Airway epithelial cell (primary cell): ENCODE measurements around the gene NSMCE1. TPM values are rescaled to one million over a fixed set of nuclear protein-coding genes. Genes with fewer than 3 reads are reported as not detected.

Source experiments
- total RNA-seq: library from RNA; depleted of rRNA; stranded (reverse); fragments of >200 nt; gene quantifications from 2 replicates; pipeline ENCODE4 v1.2.3, GENCODE V29; 2015

Gene NSMCE1
- 69.4 and 70.0 TPM in 2 replicates for total RNA-seq

GRCh38 chr16:27268376-27269299 is at the start of gene NSMCE1:
Gene NSMCE1, minus strand, starts transcription at chr16:27268772. Its CDS starts 11,202 bp downstream, at chr16:27257570.

GRCh38 chr16:27313422-27314160 is 45.0 kb upstream of the NSMCE1 start, which contains the start of gene IL4R:
Gene IL4R, plus strand, starts transcription at chr16:27313974. Its CDS starts 26,230 bp downstream, at chr16:27340204.

GRCh38 chr16:27203507-27204311 is 64.9 kb downstream of the NSMCE1 start, which contains the start of gene KDM8:
Gene KDM8, plus strand, starts transcription at chr16:27203526. Its CDS starts 6,598 bp downstream, at chr16:27210124.

Other genes starting within 250 kb of the NSMCE1 start
- not detected in 2 replicates for gene C16orf82, start 201.8 kb downstream of the NSMCE1 start, total RNA-seq
- 2.4 and 4.8 TPM in 2 replicates for gene KDM8, start 65.2 kb downstream of the NSMCE1 start, total RNA-seq
- 95.1 and 96.6 TPM in 2 replicates for gene IL4R, start 45.2 kb upstream of the NSMCE1 start, total RNA-seq
- 0.28 and 0.42 TPM in 2 replicates for gene IL21R, start 133.4 kb upstream of the NSMCE1 start, total RNA-seq